Left colon (tissue), 2 donors: ENCODE results near the gene SEC14L6. TPM values are rescaled to one million over a fixed set of nuclear protein-coding genes. Genes with fewer than 3 reads are reported as not detected.
"Not testable (repeated sequence)": the region's sequence is repeated elsewhere in the genome, so short reads cannot be mapped to it uniquely, and the experiment has no call there.

Source experiments
- ATAC-seq: fragments of 200-7000 bp; cut with Tn5 transposase; one replicate; pipeline ENCODE4 v1.9.1; 2020; ENCODE audit warnings: mild to moderate bottlenecking, moderate library complexity
- DNase-seq, 2 donors: peaks; one replicate each; pipeline ENCODE4 v3.0.0-alpha.2; 2020
- intact Hi-C, 2 donors: fragments of 100-400 bp; cut with DNase I in 1 of 2; cut with micrococcal nuclease in 1 of 2; formaldehyde crosslinking; loops; one replicate each; pipeline versions ENCODE4 v1.11.2 to v1.14.0; 2022; cut with DNase I, micrococcal nuclease
- total RNA-seq, 2 donors: library from RNA; stranded (reverse); fragmentation: NEBNext Ultra II Directional; extraction: Animal tissue kit (Norgen Biotek cat#: 25700); gene quantifications; one replicate each; pipeline ENCODE4 v1.2.1, GENCODE V29; 2021
- donor health status: DM: no; HTN: no; CAD: no.
- donor health status: DM: yes; HTN: yes; CAD: no.

Gene SEC14L6
- total RNA-seq, 2 donors from 2014 or later, result 0.11 to 0.27 TPM

- intact Hi-C loops, result no loop called here
- no peak for ATAC-seq
- no peak for DNase-seq
These were observed 23.2 kb upstream of the SEC14L6 start for GRCh38 chr22:30569674-30570202.

GRCh38 chr22:30568137-30568805 lies 21.7 kb upstream of the SEC14L6 start:
- ATAC-seq, result no peak
- DNase-seq, result no peak
- intact Hi-C loops, result no loop called here

GRCh38 chr22:30567277-30567676 lies 20.7 kb upstream of the SEC14L6 start:
- ATAC-seq, intact Hi-C loops, DNase-seq: not testable (repeated sequence)

GRCh38 chr22:30566125-30566524 lies 19.6 kb upstream of the SEC14L6 start:
- ATAC-seq (peak; percentile 96), DNase-seq (peak; percentile 58 to 66)
- intact Hi-C loops, result no loop called here

- intact Hi-C loops, result no loop called here
- DNase-seq (no peak), ATAC-seq (no peak)
These were observed 18.8 kb upstream of the SEC14L6 start for GRCh38 chr22:30565341-30565740.

- intact Hi-C loops, result no loop called here
- ATAC-seq (no peak), DNase-seq (no peak)
These were observed 18.2 kb upstream of the SEC14L6 start for GRCh38 chr22:30564761-30565119.

GRCh38 chr22:30564045-30564760 lies 17.7 kb upstream of the SEC14L6 start:
- ATAC-seq (no peak), DNase-seq (no peak)
- intact Hi-C loops, result no loop called here

- DNase-seq (no peak), ATAC-seq (peak; percentile 25)
- intact Hi-C loops, result no loop called here
These were observed 15.8 kb upstream of the SEC14L6 start for GRCh38 chr22:30562366-30562765.

GRCh38 chr22:30561402-30562189 lies 15.1 kb upstream of the SEC14L6 start:
- intact Hi-C loops, result no loop called here
- DNase-seq (no peak), ATAC-seq (no peak)

GRCh38 chr22:30560643-30561202 lies 14.2 kb upstream of the SEC14L6 start:
- ATAC-seq, result peak; percentile 66
- DNase-seq, intact Hi-C loops: not testable (repeated sequence)

GRCh38 chr22:30559889-30560288 lies 13.3 kb upstream of the SEC14L6 start:
- DNase-seq (no peak), ATAC-seq (no peak)
- intact Hi-C loops, result no loop called here

- ATAC-seq (no peak), DNase-seq (no peak)
- intact Hi-C loops, result no loop called here
These were observed 10.7 kb upstream of the SEC14L6 start for GRCh38 chr22:30557243-30557642.

GRCh38 chr22:30556388-30556787 lies 9.8 kb upstream of the SEC14L6 start:
- intact Hi-C loops, result no loop called here
- ATAC-seq, result no peak

GRCh38 chr22:30555282-30556210 lies 9.0 kb upstream of the SEC14L6 start:
- no peak for DNase-seq
- intact Hi-C loops, result no loop called here
- no peak for ATAC-seq

More at GRCh38 chr22:30556388-30556787, 9.8 kb upstream of the SEC14L6 start:
- no peak for DNase-seq

GRCh38 chr22:30553971-30554370 lies 7.4 kb upstream of the SEC14L6 start:
- ATAC-seq (no peak), DNase-seq (no peak)
- intact Hi-C loops, result no loop called here

GRCh38 chr22:30552719-30553118 lies 6.2 kb upstream of the SEC14L6 start:
- intact Hi-C loops, result no loop called here
- DNase-seq, result no peak
- ATAC-seq, result no peak

- DNase-seq, ATAC-seq, intact Hi-C loops: not testable (repeated sequence)
These were observed 5.3 kb upstream of the SEC14L6 start for GRCh38 chr22:30551813-30552212.

GRCh38 chr22:30547188-30547587 lies 647 bp upstream of the SEC14L6 start:
- ATAC-seq (no peak), DNase-seq (no peak)
- intact Hi-C loops, result no loop called here
